NCI-H748 treated with DMSO at 0.1 percent for 48 hours (cell line): Measurements from ENCODE around the gene NDST1.
A peak's percentile ranks its signal among the peaks of the same experiment; 100 is the strongest.

Source experiments
- DNase-seq: peaks from one replicate; lab custom pipeline; 2025; lab: John Stamatoyannopoulos, UW

The NDST1 gene

DNA sequence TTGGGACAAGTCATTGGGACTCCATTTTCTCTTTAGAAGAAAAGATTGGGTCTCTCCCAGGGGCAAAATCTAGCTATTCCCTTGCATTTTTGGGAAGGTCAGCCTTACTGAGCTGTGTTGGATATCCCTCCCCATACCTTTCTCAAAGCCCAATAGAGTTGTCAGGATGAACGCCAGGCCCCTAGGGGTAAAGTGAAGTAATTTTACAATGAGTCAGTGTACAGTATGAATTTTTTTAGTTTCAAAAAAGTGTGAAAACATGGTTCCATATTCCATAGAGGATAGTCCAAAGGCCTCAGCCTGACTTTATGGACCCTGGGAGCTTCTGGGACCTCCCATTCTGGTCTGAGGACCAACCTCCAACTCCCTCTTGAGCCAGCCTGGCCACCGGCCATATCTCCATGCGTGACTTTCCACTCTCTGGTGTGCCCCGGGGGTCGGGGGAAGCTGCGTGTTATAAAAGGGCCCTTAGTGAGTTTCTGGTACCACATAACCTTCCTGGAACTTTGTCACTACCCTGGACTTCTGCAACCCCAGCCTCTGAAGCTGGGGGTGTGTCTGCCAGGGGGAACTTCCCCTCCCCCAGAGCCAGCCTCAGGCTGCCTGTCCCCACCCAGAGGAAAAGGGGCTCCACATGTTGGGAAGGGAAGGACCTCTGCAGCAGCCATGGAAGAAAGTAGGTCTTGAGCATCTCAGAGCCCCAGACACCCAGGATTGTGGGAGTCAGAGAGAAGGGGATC is 80.1 kb downstream of the NDST1 start:
- no peak for DNase-seq

DNA sequence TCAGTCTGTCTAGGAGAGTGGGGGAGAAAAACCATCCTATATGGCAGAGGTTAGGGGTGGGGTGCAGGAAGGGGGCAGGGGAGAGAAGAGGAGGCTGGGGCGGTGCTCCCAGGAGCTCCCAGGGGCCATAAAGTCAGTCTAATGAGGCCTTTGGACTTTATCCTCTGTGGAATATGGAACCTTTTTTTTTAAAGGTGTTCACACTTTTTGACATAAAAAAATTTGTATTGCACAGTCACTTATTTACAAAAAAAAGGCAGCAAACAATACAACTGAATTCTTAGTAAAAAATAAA is 80.6 kb downstream of the NDST1 start:
- no peak for DNase-seq

- no peak for DNase-seq
Observed at GRCh38 chr5:150589862-150590601, 82.1 kb downstream of the NDST1 start.

DNA sequence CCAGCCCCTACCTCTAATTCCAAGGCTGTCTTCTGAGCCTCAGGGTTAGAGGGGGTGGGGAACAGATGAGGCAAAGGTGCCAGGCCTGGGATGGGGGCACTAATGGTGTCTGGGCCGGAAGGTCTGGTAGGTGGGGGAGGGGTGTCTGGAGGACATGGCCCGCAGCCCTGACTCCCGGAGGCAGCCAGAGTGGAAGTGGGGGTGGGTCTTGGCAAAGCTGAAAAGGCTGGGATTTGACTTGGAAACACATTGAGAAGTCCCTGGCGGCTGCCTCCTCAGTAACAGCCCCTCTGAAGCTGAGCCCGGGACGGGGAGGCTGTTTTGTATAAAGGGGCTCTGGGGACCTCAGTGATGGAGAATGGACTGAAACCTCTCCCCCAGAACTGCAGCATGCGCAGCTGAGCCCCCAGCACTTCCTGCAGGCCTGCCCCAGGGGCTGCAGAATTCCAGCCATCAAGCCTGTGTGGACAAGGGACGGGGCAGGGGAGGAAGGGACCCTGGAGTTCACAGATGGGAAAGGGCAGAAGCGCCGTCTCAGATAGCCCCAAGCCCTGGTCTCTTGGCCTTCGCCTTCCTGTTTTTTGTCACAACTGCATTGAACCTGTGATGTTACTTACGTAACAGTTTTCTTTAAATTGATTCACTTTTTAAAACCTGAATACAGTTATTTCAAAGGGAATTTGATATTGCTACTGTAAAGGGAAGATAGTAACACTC is 83.2 kb downstream of the NDST1 start:
- no peak for DNase-seq

- DNase-seq: no peak
Observed at GRCh38 chr5:150593593-150593992, 85.7 kb downstream of the NDST1 start.

- DNase-seq: no peak
Observed at GRCh38 chr5:150593996-150594395, 86.1 kb downstream of the NDST1 start.

GRCh38 chr5:150595466-150596031 is 87.6 kb downstream of the NDST1 start:
- no peak for DNase-seq

DNA sequence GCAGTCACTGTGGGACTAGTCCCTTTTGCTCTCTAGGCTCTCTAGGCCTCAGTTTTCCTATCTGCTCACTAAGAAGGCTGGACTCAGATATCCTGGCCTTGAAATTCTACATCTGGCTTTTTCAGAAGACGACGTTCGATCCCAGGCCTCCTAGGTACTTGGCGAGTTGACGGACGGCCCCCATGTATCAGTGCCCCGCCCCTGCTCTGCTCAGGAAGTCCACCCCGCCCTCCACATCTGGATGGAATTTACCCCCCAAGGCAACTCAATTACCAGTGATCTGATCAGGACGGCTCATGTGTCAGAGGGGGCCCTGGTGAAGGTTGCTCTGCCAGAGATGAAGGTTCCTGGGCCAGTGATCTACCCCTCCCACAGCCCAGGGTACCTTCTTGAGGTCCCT is 88.4 kb downstream of the NDST1 start:
- no peak for DNase-seq

GRCh38 chr5:150596826-150597225 is 88.9 kb downstream of the NDST1 start:
- DNase-seq: no peak

GRCh38 chr5:150598006-150598405 is 90.1 kb downstream of the NDST1 start:
- DNase-seq: no peak

GRCh38 chr5:150598821-150599273 is 90.9 kb downstream of the NDST1 start:
- no peak for DNase-seq

DNA sequence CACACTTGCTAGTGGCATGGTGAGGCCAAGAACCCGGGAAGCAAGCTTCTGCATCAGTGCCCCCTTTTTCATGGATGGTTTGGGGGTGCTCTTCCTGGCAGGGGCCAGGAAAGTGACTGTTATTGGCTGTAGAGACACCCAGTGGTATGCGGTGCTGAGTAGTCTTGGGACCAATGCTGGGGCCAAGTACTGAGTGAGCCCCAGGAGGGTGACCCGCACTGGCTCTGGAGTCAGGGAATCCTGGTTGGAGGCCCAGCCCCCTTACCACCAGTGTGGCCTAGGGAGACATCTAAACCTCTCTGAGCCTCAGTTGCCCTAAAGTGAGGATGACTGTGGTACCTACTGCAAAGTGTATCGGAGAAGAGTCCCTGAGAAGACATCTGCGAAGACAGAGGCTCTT is 91.3 kb downstream of the NDST1 start:
- DNase-seq: no peak

DNA sequence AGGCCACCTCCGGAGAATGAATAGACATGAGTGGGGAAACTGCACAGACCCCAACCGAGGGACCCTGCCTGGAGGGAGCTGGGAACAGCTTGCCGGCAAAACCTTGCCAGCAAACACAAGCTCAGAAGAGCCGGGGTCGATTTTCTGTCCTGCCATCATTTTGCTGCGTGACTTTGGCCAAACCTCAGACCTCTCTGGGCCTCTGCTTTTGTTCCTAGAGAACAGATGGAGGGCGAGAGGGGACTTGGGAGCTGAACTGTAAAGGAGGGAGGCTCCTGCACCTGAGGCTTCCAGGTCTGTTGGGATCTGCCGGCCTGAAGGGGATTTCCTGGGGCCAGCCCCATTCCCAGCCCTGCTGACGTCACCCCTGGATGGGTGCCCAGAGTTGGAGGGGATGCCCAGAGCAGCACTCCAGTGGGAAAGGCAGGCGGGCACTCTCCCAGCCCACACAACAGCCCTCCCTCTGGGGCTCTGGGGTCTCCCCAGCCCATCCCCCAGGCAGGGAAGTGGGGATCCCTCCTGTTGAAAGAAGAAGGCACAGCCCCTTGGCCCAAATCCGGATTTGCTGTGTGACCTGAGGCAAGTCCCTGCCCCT is 92.1 kb downstream of the NDST1 start:
- peak; percentile 12 for DNase-seq

GRCh38 chr5:150600616-150601490 is 92.9 kb downstream of the NDST1 start:
- no peak for DNase-seq

GRCh38 chr5:150601491-150602345 is 93.8 kb downstream of the NDST1 start:
- DNase-seq: no peak

GRCh38 chr5:150603052-150603451 is 95.1 kb downstream of the NDST1 start:
- DNase-seq: no peak

DNA sequence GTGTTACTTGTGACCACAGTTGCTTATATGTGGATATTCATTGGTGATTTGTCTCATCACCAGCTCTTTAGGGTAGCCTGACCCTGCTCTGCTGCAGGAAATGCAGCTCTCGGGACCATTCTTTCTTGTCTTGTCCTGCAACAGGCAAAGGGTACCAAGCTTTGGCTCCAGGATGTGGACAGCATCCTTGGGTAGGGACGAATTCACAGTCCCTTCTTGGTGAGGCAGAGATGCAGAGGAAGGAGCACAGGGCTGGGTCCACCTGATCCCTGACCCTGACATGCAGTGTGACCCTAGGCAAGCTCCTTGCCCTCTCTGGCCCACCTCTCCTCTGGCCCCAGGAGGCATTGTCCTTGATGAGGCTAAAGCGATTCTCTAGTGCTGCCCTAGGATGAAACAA is 95.6 kb downstream of the NDST1 start:
- no peak for DNase-seq

DNA sequence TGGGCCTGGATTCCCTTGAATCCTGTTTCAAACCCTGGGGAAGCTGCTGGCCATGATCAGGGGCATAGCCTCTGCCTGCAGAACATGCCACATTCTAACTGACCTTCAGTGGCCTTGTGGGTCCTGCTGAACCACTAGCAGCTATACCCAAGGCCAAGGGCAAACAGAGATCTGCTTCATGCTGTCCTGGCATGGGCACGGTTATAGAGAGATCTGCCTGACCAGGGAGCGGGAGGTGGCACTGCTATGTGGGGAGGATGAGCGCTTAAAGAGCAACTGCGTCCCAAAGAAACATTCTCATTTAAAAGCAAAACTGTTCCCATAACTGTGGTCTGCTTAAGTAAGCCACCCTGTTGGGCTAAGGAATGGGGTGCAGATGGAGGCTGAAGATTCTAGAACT is 96.1 kb downstream of the NDST1 start:
- no peak for DNase-seq

DNA sequence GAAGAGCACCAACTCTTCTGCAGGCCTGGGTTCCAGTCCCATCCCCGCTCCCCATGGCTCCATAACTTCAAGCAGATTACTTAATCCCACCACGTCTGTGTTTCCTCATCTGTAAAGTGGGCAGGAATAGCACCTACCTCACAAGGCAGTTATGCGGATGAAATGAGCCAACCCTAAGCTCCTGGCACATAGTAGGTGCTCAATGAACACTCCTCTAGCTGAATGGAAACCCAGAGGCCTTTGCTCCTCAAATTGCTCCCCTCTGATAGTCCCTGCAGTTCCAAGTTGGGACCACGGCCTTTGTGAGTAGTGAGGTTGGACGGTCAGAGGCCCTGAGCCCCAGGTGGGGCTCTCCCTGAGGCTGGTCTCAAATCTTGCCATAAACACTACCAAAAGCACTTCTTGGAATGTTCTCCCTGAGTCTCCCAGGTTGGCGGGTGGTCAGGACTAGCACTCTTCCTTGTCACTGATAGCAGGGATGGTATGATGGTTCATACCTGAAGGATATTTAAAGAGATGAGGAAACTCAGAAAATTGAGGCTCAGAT is 97.0 kb downstream of the NDST1 start:
- no peak for DNase-seq

DNA sequence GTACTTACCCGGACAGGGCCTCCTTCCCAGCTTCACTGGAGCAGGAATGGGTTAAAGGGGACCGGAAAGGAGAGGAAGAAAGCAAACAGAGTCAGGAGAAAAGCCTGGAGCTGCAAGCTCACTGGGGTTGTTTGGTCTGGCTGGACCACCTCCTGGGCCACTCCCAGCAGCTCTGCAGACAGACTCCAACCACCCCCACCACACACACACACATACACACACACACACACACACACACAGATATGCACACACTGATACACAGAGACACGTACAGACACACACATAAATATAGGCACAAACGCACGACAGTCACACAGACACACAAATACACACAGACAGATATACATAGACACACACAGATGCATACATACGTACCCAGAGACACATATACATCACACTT is 97.6 kb downstream of the NDST1 start:
- DNase-seq: no peak
